CD14-positive monocyte (primary cell): Measurements from ENCODE around the gene ARFGAP3. TPM values are rescaled to one million over a fixed set of nuclear protein-coding genes. Genes with fewer than 3 reads are reported as not detected.

Experiments used
- DNase-seq, 3 donors: peaks; one replicate each; pipeline ENCODE4 v3.0.0-alpha.2; 2011 to 2022
- H2AFZ ChIP-seq: 2 replicates; pipeline ENCODE4 v1.6.0; 2012; ENCODE audit warnings: mild to moderate bottlenecking, low read depth, low read length, inconsistent platforms; ENCODE audit not compliant: insufficient read depth, poor library complexity, severe bottlenecking
- H3K27ac ChIP-seq, 2 donors: 1 replicate in 1 of 2; 2 replicates in 1 of 2; pipeline ENCODE4 v1.5.1; 2012 to 2013; ENCODE audit warnings: low read length in 2 of 2, control low read depth in 1 of 2, inconsistent platforms in 1 of 2, low read depth in 1 of 2, mild to moderate bottlenecking in 1 of 2
- H3K27me3 ChIP-seq, 2 donors: one replicate each; pipeline versions ENCODE4 v1.6.0 to v1.6.1; 2011 to 2013; ENCODE audit warnings: low read length in 2 of 2; ENCODE audit not compliant: control insufficient read depth in 2 of 2, insufficient read depth in 2 of 2
- H3K36me3 ChIP-seq, 2 donors: replicated peaks in 1 of 2; 1 replicate in 1 of 2; 2 replicates in 1 of 2; pipeline versions ENCODE4 v1.5.1 to v1.6.1; 2012 to 2013; ENCODE audit warnings: low read length in 2 of 2, control low read depth in 1 of 2, inconsistent platforms in 1 of 2, mild to moderate bottlenecking in 1 of 2; ENCODE audit not compliant: insufficient read depth in 2 of 2, control insufficient read depth in 1 of 2
- H3K4me1 ChIP-seq, 2 donors: 1 replicate in 1 of 2; 2 replicates in 1 of 2; pipeline versions ENCODE4 v1.5.1 to v1.6.1; 2012 to 2013; ENCODE audit warnings: low read length in 2 of 2, control low read depth in 1 of 2, inconsistent platforms in 1 of 2, mild to moderate bottlenecking in 1 of 2, moderate library complexity in 1 of 2; ENCODE audit not compliant: insufficient read depth in 2 of 2, control insufficient read depth in 1 of 2
- H3K4me2 ChIP-seq: replicated peaks from 2 replicates; pipeline ENCODE3; 2012; ENCODE audit warnings: low read length, moderate library complexity, mild to moderate bottlenecking; ENCODE audit not compliant: poor library complexity, severe bottlenecking; ENCODE audit errors: extremely low read depth
- H3K4me3 ChIP-seq, 3 experiments: fragments of 200-600 bp in 1 of 3; sonication (generic) in 1 of 3; replicated peaks in 1 of 3; 1 replicate in 2 of 3; 2 replicates in 1 of 3; pipeline ENCODE4 v1.5.1; 2011 to 2013; ENCODE audit warnings: low read length in 3 of 3, mild to moderate bottlenecking in 3 of 3, control low read depth in 2 of 3, low read depth in 2 of 3, inconsistent platforms in 1 of 3, moderate library complexity in 1 of 3
- H3K79me2 ChIP-seq: 2 replicates; pipeline ENCODE4 v1.6.0; 2012; ENCODE audit warnings: mild to moderate bottlenecking, control low read depth, inconsistent platforms, low read length, moderate library complexity; ENCODE audit not compliant: insufficient read depth
- H3K9ac ChIP-seq: 2 replicates; pipeline ENCODE4 v1.6.0; 2017; ENCODE audit warnings: low read length, mild to moderate bottlenecking; ENCODE audit not compliant: insufficient read depth, poor library complexity, severe bottlenecking
- H3K9me3 ChIP-seq, 2 donors: replicated peaks in 1 of 2; 1 replicate in 1 of 2; 2 replicates in 1 of 2; pipeline versions ENCODE4 v1.5.1 to v1.6.1; 2012 to 2013; ENCODE audit warnings: low read length in 2 of 2, control low read depth in 1 of 2; ENCODE audit not compliant: control insufficient read depth in 1 of 2, insufficient read depth in 1 of 2
- H4K20me1 ChIP-seq: 2 replicates; pipeline ENCODE4 v1.6.0; 2012; ENCODE audit warnings: mild to moderate bottlenecking, low read length, control low read depth, moderate library complexity; ENCODE audit not compliant: insufficient read depth
- H3K27ac Mint-ChIP-seq, 7 donors: one replicate each; pipeline ENCODE4 v1.8.0; 2020; ENCODE audit warnings: mild to moderate bottlenecking in 7 of 7, mixed read lengths in 7 of 7, moderate library complexity in 6 of 7, inconsistent platforms in 2 of 7
- H3K27me3 Mint-ChIP-seq, 3 donors: one replicate each; pipeline ENCODE4 v1.8.0; 2021 to 2022; ENCODE audit warnings: low read depth in 3 of 3, mild to moderate bottlenecking in 3 of 3, mixed read lengths in 3 of 3, moderate library complexity in 3 of 3, inconsistent platforms in 1 of 3
- H3K36me3 Mint-ChIP-seq, 2 donors: one replicate each; pipeline ENCODE4 v1.8.0; 2020; ENCODE audit warnings: mixed read lengths in 2 of 2, inconsistent platforms in 1 of 2, mild to moderate bottlenecking in 1 of 2
- H3K4me1 Mint-ChIP-seq: one replicate; pipeline ENCODE4 v1.8.0; 2020; ENCODE audit warnings: mild to moderate bottlenecking, mixed read lengths
- H3K4me3 Mint-ChIP-seq, 2 donors: one replicate each; pipeline ENCODE4 v1.8.0; 2020; ENCODE audit warnings: mild to moderate bottlenecking in 2 of 2, mixed read lengths in 2 of 2, moderate library complexity in 1 of 2
- H3K9me3 Mint-ChIP-seq, 7 donors: one replicate each; pipeline ENCODE4 v1.8.0; 2020 to 2022; ENCODE audit warnings: mixed read lengths in 7 of 7, mild to moderate bottlenecking in 6 of 7, moderate library complexity in 6 of 7, inconsistent platforms in 2 of 7
- WGBS: methylation state at CpG from one replicate; pipeline ENCODE4 v1.1.5; 2013; ENCODE audit warnings: missing lambda C conversion rate; ENCODE audit not compliant: insufficient coverage; 5-methylcytosine and 5-hydroxymethylcytosine counted together
- intact Hi-C, 2 donors: fragments of 100-400 bp; cut with micrococcal nuclease; formaldehyde crosslinking; loops; one replicate each; pipeline versions ENCODE4 v1.15.0 to v1.15.1; 2023
- polyA plus RNA-seq, 3 donors: library from polyadenylated mRNA; depleted of rRNA in 1 of 3; unstranded in 2 of 3; stranded (reverse) in 1 of 3; fragments of 300-500 nt in 2 of 3; fragments of >200 nt in 1 of 3; fragmentation: Illumina TruSeq in 2 of 3; gene quantifications; 1 replicate in 2 of 3; 2 replicates in 1 of 3; pipeline ENCODE4 v1.2.3, GENCODE V29; 2012 to 2021
- TF ChIP-seq, protein P1 (sequence below): fragments of 200-600 bp; IDR thresholded peaks from one replicate; pipeline ENCODE4 v1.8.0; 2022; ENCODE audit warnings: antibody characterized with exemption, mild to moderate bottlenecking

ARFGAP3 gene
- polyA plus RNA-seq, 3 donors: 22.3 to 38.7 (median 34.8) TPM

DNA sequence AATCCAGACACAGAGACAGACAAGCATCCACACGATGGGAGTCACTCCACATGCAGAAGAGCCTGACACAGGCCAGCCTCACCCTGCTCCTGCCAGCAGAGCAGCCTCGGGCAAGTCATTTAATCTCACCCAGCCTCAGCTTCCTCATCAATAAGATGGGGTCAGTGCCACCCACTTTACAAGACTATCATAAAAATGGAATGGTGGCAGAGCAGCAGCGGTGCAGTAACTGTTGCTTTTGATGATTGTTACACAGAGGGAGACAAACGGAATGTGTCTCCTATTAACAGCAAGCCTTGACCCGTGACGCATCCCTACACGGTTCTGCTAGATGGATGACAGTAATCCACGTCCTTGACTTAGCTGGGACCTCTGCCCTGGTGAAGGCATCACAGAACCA is 26.0 kb upstream of the ARFGAP3 start:
- H3K4me3 ChIP-seq: no peak overlapping the region
- 96% methylated on average over 4 of the region's 8 CpGs for WGBS
- no peaks in the 10 kb centered on the region for H3K9me3 Mint-ChIP-seq
- H3K4me2 ChIP-seq: no peak overlapping the region
- no peaks in the 10 kb centered on the region for H3K9me3 ChIP-seq
- no peak for DNase-seq
- peaks cover 3% of the 10 kb centered on the region for H3K79me2 ChIP-seq
- no peak overlapping the region for H3K4me3 Mint-ChIP-seq
- H3K27ac Mint-ChIP-seq: peak overlapping the region in 1 of 7 donors; percentile 62
- peaks cover 7% of the 10 kb centered on the region for H3K4me1 Mint-ChIP-seq
- H3K4me1 ChIP-seq: peaks cover 2% of the 10 kb centered on the region in 2 donors
- no peaks in the 10 kb centered on the region for H3K27me3 Mint-ChIP-seq
- H2AFZ ChIP-seq: no peak overlapping the region
- H3K36me3 Mint-ChIP-seq: peaks cover 89 to 98% of the 10 kb centered on the region in 2 donors
- H3K27me3 ChIP-seq: no peaks in the 10 kb centered on the region
- H3K27ac ChIP-seq: peak overlapping the region in 1 of 2 donors; percentile 26
- peaks cover 97 to 100% of the 10 kb centered on the region in 2 donors for H3K36me3 ChIP-seq
- H4K20me1 ChIP-seq: peaks cover 33% of the 10 kb centered on the region
- TF ChIP-seq, protein P1, sequence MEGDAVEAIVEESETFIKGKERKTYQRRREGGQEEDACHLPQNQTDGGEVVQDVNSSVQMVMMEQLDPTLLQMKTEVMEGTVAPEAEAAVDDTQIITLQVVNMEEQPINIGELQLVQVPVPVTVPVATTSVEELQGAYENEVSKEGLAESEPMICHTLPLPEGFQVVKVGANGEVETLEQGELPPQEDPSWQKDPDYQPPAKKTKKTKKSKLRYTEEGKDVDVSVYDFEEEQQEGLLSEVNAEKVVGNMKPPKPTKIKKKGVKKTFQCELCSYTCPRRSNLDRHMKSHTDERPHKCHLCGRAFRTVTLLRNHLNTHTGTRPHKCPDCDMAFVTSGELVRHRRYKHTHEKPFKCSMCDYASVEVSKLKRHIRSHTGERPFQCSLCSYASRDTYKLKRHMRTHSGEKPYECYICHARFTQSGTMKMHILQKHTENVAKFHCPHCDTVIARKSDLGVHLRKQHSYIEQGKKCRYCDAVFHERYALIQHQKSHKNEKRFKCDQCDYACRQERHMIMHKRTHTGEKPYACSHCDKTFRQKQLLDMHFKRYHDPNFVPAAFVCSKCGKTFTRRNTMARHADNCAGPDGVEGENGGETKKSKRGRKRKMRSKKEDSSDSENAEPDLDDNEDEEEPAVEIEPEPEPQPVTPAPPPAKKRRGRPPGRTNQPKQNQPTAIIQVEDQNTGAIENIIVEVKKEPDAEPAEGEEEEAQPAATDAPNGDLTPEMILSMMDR: no peak
- intact Hi-C loops: no loop called here
- H3K9ac ChIP-seq: no peak overlapping the region

DNA sequence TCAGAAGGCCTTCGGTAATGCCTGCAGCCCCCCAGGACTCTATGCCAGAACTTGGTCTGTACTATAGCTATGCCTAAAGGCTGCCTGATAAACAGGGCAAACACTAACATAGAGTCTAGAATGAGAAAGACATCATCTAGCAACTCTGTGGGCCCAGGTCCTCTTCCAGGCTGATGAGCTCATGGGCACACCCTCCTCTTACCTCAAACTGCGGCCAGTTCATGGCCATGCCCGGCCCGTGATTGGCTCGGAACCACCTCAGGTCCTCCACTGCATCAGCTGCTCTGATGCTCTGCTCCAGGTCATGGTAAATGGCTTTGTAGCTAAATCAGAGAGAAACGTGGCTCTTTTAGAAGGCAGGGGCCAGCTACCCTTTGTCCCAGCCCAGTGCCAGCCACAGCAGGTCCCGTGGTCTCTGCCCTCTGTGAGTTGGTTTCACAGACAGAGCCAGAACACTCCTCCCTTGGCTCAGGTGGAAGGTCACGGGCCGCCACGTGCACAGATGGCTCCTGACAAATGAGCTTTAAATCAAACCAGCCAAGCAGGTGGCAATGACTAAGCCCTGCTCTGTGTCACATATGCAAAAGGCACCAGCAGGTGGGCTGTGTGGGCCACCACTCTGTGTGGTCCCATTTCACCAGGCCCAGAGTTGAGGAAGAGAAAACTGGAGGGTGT is 25.0 kb upstream of the ARFGAP3 start:
- no peaks in the 10 kb centered on the region for H3K9me3 Mint-ChIP-seq
- intact Hi-C loops: no loop called here
- Histone ChIP-seq H3K9me3 (no peaks in the 10 kb centered on the region), H3K27ac (peak overlapping the region in 1 of 2 donors; percentile 36), H4K20me1 (peaks cover 31% of the 10 kb centered on the region), H3K9ac (no peak overlapping the region), H3K36me3 (peaks cover 99 to 100% of the 10 kb centered on the region in 2 donors), H3K4me3 (no peak overlapping the region), H3K27me3 (no peaks in the 10 kb centered on the region), H3K79me2 (no peaks in the 10 kb centered on the region), H3K4me2 (no peak overlapping the region), H3K4me1 (no peaks in the 10 kb centered on the region), H2AFZ (no peak overlapping the region)
- WGBS: 93% methylated on average over 6 of the region's 10 CpGs
- peak overlapping the region in 2 of 7 donors; percentile 25 to 45 for H3K27ac Mint-ChIP-seq
- H3K4me1 Mint-ChIP-seq: no peaks in the 10 kb centered on the region
- no peak for DNase-seq
- H3K36me3 Mint-ChIP-seq: peaks cover 87 to 98% of the 10 kb centered on the region in 2 donors
- TF ChIP-seq, protein P1: no peak
- no peak overlapping the region for H3K4me3 Mint-ChIP-seq
- no peaks in the 10 kb centered on the region for H3K27me3 Mint-ChIP-seq
